BE2C (cell line): ENCODE measurements around the gene TLR8.

ENCODE experiments used
- DNase-seq: peaks from one replicate; pipeline ENCODE4 v3.0.0-alpha.2; 2020
- H3K27me3 ChIP-seq: fragments of 250-450 bp; sonication (Bioruptor Pico); 2 replicates; pipeline ENCODE4 v1.5.1; 2020; ENCODE audit warnings: mild to moderate bottlenecking
- H3K36me3 ChIP-seq: fragments of 250-450 bp; sonication (Bioruptor Pico); 2 replicates; pipeline ENCODE4 v1.5.1; 2020; ENCODE audit warnings: mild to moderate bottlenecking
- H3K4me1 ChIP-seq: fragments of 250-450 bp; sonication (Bioruptor Pico); 2 replicates; pipeline ENCODE4 v1.5.1; 2020
- H3K4me3 ChIP-seq: 2 replicates; pipeline ENCODE4 v1.5.1; 2011; ENCODE audit warnings: low read depth, low read length
- H3K9me3 ChIP-seq: fragments of 250-450 bp; sonication (Bioruptor Pico); 2 replicates; pipeline ENCODE4 v1.5.1; 2020
- TF ChIP-seq, protein P1 (sequence below): IDR thresholded peaks from 2 replicates; pipeline ENCODE4 v1.5.1; 2012; ENCODE audit warnings: mild to moderate bottlenecking, low read depth, low read length

Gene TLR8

DNA sequence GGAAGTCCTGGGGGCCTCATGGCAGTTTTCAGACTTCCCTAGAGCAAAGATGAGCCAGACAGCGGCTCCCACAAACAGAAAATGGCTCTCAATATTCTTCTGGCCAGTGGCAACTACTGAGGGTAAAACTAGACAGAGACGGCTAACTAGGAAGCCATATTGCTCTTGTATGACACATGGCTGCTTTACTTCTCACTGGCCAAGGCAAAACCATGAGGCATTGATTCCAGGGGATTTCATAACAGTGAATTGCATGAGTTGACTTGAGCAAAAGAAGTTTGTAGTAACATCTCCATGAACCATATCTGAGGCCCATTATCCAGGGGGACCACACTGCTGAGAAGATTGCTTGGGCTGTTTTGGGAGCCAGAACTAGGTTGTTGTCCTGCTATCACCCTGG is 13.7 kb upstream of the TLR8 start:
- Histone ChIP-seq H3K4me1 (no peaks in the 10 kb centered on the region), H3K27me3 (no peaks in the 10 kb centered on the region)

GRCh38 chrX:12894074-12895030 is 12.1 kb upstream of the TLR8 start:
- peak; percentile 59 for DNase-seq
- Histone ChIP-seq H3K27me3 (no peaks in the 10 kb centered on the region), H3K36me3 (no peaks in the 10 kb centered on the region), H3K4me1 (no peaks in the 10 kb centered on the region), H3K4me3 (no peak overlapping the region), H3K9me3 (no peaks in the 10 kb centered on the region)
- TF ChIP-seq, protein P1, sequence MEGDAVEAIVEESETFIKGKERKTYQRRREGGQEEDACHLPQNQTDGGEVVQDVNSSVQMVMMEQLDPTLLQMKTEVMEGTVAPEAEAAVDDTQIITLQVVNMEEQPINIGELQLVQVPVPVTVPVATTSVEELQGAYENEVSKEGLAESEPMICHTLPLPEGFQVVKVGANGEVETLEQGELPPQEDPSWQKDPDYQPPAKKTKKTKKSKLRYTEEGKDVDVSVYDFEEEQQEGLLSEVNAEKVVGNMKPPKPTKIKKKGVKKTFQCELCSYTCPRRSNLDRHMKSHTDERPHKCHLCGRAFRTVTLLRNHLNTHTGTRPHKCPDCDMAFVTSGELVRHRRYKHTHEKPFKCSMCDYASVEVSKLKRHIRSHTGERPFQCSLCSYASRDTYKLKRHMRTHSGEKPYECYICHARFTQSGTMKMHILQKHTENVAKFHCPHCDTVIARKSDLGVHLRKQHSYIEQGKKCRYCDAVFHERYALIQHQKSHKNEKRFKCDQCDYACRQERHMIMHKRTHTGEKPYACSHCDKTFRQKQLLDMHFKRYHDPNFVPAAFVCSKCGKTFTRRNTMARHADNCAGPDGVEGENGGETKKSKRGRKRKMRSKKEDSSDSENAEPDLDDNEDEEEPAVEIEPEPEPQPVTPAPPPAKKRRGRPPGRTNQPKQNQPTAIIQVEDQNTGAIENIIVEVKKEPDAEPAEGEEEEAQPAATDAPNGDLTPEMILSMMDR = peak; percentile 82

More for the DNA sequence above, 13.7 kb upstream of the TLR8 start:
- TF ChIP-seq, protein P1 = no peak
- no peak for DNase-seq
- no peaks in the 10 kb centered on the region for H3K36me3 ChIP-seq
- no peaks in the 10 kb centered on the region for H3K9me3 ChIP-seq
- H3K4me3 ChIP-seq = no peak overlapping the region

DNA sequence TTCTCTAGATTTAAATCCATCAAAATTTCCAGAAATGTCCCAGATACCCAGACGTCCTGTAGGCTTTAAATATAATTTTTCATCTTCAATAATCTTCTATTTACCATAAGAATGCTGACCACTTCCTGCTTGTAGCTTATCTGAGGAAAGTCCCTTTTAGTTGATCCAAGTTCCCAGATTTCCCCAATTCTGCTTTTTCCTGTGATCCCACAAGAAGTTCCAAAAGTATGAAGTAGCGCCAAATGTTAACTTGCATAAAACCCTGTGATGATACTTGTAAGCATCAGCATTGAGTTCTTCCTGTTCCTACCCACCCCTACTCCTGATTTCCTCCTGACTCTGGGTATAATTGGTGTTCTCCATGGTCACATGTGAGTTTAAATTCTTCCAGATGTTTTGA is 10.6 kb upstream of the TLR8 start:
- H3K4me1 ChIP-seq = no peaks in the 10 kb centered on the region
- TF ChIP-seq, protein P1 = no peak
- no peaks in the 10 kb centered on the region for H3K36me3 ChIP-seq
- no peak for DNase-seq
- no peaks in the 10 kb centered on the region for H3K9me3 ChIP-seq
- H3K4me3 ChIP-seq = no peak overlapping the region
- no peaks in the 10 kb centered on the region for H3K27me3 ChIP-seq

GRCh38 chrX:12896935-12897334 is 9.5 kb upstream of the TLR8 start:
- H3K36me3 ChIP-seq = no peaks in the 10 kb centered on the region
- H3K9me3 ChIP-seq = no peaks in the 10 kb centered on the region
- no peak for DNase-seq
- no peak overlapping the region for H3K4me3 ChIP-seq
- no peaks in the 10 kb centered on the region for H3K27me3 ChIP-seq
- TF ChIP-seq, protein P1 = no peak
- H3K4me1 ChIP-seq = no peaks in the 10 kb centered on the region

DNA sequence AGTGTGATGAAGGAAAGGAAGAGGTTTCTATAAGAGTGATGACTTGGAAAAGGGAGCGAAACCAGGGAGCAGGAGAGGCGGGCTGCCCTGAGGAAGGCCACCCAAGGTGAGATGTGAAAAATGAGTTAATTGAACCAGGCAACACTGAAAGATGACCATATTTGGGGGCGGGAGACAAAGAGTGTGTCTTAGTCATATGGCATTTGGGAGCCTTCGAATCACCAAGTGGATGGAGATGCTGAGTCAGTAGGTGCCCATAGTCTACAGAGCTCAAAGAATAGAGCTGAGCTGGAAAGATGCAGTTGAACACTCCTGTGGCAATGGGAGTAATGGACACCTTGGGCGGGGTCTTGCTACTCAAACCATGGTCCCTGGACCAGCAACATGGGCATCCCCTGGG is 8.3 kb upstream of the TLR8 start:
- Histone ChIP-seq H3K9me3 (no peaks in the 10 kb centered on the region), H3K4me3 (no peak overlapping the region), H3K36me3 (no peaks in the 10 kb centered on the region), H3K27me3 (no peaks in the 10 kb centered on the region), H3K4me1 (no peaks in the 10 kb centered on the region)
- TF ChIP-seq, protein P1 = no peak
- no peak for DNase-seq

- DNase-seq = no peak
- no peaks in the 10 kb centered on the region for H3K4me1 ChIP-seq
- H3K27me3 ChIP-seq = no peaks in the 10 kb centered on the region
- H3K4me3 ChIP-seq = no peak overlapping the region
- H3K36me3 ChIP-seq = no peaks in the 10 kb centered on the region
- TF ChIP-seq, protein P1 = no peak
- H3K9me3 ChIP-seq = no peaks in the 10 kb centered on the region
Measured at GRCh38 chrX:12899506-12899905, 6.9 kb upstream of the TLR8 start.
